HG03439 (cell line): ENCODE data around the gene RASGRP2.

Source experiments
- ATAC-seq: cut with Tn5 transposase; IDR thresholded peaks from one replicate; pipeline ENCODE4 v1.9.1; 2021; ENCODE audit warnings: mild to moderate bottlenecking, moderate library complexity; ENCODE audit not compliant: unreplicated experiment

Gene RASGRP2

GRCh38 chr11:64757549-64758329 is 13.8 kb upstream of the RASGRP2 start:
- no peak for ATAC-seq

DNA sequence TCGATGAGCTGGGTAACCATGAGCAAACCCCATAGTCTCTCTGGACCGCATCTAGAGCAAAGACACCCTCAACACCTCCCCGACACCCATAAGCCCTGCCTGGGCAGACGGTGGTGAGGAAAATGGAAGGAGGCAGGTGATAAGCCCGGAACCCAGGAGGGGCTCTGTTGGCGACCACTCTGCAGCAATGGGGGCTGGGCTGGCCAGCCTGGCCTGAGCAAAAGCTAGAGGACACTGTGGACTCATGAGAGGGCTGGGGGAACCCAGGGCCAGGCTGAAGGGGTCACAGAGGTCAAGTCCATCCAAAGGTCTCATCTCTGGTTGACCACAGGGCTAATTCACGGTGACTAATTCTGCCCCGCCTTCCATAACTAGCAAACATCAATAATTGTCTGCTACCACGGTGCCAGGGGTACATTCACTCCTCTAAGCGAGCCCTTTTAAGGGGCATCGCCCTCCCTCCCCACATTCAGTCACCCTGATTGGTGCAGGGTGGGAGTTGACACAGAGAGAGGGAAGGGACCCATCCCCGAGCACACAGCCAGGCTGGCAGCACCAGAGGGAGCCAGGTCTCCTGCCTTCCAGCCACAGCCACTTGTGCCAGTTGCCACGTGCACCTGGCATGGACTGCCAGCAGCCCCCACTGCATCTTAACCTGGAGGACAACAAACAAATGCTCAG is 11.9 kb upstream of the RASGRP2 start:
- ATAC-seq: no peak

GRCh38 chr11:64754919-64755662 is 11.1 kb upstream of the RASGRP2 start:
- no peak for ATAC-seq

DNA sequence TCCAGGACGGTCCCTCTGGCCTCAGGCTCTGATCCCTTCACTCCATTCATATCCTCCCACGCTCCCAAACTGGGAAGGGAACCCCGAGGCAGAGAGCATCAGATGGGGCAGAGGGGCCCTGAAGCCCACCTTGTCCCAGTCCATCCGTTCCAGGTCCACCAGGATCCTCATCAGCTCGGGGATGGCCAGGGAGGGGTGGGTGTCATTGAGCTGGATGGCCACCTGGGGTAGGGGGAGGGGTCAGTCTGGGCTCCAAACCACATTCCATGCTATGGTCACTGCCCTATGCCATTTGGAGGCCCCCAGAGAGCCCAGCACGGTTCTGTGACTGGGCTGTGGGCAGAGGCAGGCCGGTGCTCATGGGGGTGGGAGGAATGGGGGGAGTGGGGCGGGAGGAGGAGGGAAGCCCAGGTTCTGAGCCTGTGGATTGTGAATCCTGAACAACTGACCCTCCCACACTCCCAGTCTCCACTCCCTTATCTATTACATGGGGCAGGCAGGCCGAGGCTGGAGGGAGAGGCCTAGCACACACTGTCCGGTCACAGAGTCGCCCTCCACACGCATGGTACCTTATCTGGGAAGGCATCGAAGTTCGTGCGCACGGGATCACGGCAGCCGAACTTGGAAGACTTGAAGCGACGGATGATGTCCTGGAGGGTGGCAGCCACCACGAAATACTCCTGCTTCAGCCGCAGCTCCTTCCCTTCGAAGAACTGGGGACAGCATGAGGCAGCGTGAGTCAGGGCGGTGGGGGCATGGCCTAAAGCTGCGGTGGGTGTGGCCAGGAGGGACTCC is 10.4 kb upstream of the RASGRP2 start:
- no peak for ATAC-seq

DNA sequence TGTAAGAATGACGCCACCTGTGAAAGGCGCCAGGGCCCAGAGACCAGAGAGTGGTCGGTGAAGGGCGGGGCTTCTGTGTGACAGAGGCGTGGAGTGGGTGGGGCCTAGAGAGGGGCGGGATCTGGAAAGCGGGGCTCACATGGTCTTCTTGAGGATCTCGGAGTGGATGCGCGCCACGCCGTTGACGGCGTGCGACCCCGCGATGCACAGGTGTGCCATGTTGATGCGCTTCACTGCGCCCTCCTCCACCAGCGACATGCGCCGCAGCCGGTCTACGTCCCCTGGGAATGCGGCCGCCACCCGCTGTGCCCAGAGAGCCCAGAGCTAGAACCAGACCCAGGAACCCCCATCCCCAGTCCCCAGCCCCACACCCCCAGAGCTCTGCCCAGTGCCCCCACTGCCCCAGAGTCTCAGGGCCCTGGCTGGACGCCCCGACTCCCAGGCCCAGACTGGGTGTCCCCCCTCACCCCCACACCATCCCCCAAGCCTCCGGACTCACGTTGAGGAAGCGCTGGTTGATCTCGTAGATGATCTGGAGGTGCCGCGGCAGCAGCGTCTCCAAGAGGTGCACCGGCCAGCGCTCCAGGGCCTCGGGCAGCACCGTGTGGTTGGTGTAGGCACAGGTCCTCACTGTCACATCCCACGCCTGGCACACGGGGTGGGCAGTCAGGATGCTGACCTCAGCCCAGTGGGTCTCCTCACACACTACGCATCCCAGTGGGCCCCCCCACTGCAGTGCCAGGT is 9.6 kb upstream of the RASGRP2 start:
- no peak for ATAC-seq

DNA sequence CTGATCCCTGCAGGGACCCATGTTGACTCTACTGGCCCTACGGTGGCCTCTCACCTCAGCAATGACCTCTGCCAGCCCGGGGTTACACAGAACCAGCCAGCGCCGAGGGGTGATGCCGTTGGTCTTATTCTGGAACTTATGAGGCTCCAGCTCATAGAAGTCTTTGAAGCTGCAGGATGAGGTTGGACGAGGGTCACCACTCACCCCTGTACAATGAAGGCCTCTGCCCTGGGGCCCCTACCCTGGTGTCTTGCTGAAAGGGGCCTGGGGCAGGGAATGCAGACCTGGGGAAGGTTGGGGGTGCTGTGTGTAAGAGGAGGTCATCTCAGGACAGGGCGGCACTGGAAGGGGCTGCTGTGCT is 9.1 kb upstream of the RASGRP2 start:
- ATAC-seq: no peak

DNA sequence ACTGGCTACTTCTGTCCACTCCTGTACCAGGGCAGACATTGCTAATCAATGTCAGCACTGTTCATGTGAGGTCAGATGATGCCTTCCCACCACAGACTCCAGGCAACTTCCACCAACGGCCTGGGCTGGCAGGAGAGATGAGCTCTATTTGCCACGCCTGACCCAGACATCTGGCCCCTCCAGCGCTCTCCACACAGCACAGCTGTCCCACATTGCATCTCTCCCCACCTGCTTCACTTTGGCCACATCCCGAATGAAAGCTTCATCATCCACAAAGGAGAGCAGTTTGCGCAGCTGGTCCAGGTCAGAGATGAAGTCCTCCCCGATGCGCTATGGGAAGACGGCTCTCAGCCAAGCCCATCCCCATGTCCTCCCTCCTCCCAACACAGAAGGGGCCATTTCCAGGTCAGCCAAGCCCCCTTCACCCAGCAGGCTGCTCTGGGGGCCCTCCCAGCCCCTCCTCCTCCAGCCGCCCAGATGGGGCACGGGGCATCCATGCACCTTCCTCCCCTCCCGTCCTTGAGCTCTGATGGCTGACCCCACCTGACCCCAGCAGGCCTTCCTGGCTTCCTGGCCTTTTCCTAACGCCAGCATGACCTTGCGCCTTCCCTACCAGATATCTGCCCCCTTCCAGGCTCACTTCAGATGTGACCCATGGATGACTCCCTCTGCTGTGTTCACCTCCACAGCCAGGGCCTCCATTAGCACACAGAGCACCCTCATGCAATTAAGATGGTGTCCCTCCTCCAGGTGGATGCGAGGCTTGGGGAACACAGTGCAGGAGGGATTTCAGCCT is 8.4 kb upstream of the RASGRP2 start:
- ATAC-seq: no peak

DNA sequence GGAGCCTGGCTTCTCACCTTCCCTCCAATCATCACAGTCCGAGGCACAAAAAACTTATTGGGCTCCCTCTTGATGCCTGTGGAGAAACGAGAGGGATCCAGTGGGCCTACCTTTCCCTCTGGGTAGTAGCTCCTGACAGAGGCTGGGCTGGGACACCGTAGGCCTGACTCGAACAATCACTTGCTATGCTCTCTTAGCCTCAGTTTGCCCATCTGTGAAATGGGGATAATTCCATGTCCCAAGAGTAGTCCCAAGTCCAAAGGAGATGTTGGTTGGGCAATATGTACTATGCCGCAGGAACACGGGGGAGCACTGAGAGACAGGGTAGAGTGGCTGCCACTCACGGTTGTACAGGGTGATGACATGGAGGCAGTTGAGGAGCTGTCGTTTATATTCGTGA is 7.6 kb upstream of the RASGRP2 start:
- ATAC-seq: no peak

DNA sequence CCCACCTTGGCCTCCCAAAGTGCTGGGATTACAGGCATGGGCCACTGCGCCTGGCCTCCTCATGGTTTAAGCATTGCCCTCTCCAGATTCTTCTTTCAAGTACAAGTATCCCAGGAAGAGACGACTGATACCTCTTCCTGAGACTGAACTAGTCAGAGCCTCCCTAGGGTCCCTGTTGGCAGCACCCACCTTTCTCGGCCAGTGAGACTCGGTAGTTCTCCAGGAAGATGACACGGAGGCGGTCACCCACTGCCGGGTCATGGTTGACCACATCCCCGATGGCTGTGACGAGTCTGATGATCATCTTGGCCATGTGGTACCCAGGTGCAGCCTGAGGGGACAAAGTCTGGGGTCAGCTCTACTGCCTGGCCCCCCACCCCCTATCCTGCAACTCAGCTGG is 7.2 kb upstream of the RASGRP2 start:
- no peak for ATAC-seq

- ATAC-seq: no peak
Observed at GRCh38 chr11:64750361-64751054, 6.6 kb upstream of the RASGRP2 start.

DNA sequence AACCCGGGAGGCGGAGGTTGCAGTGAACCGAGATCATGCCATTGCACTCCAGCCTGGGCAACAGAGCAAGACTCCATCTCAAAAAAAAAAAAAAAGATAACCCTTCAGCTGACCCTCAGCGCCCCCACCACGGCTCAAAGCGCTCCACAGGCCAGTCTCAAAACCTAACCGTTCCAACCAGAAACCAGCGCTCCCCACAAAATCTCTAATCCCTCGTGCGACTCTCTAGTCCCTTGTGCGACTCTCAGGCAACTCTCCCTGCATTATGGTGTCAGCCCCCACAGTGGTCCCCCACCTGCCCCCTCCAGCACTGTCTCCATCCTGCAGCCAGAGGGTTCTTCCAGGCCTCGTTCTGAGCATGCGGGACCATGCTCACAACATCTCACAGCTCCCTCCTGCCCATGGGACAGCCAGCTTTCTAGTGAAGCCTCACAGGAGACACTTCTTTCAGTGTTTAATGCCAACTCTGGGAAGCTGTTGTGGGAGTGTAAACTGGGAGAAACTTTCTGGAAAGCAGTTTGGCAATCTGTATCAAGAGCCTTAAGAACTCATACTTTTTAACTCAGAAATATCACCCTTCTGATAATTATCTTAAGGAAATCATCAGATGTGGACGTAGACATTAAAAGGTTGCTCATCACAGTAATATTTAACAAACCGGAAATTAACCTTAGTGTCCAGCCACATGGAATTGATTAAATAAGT is 4.2 kb upstream of the RASGRP2 start:
- ATAC-seq: no peak

- no peak for ATAC-seq
Observed at GRCh38 chr11:64746486-64746885, 2.5 kb upstream of the RASGRP2 start.

DNA sequence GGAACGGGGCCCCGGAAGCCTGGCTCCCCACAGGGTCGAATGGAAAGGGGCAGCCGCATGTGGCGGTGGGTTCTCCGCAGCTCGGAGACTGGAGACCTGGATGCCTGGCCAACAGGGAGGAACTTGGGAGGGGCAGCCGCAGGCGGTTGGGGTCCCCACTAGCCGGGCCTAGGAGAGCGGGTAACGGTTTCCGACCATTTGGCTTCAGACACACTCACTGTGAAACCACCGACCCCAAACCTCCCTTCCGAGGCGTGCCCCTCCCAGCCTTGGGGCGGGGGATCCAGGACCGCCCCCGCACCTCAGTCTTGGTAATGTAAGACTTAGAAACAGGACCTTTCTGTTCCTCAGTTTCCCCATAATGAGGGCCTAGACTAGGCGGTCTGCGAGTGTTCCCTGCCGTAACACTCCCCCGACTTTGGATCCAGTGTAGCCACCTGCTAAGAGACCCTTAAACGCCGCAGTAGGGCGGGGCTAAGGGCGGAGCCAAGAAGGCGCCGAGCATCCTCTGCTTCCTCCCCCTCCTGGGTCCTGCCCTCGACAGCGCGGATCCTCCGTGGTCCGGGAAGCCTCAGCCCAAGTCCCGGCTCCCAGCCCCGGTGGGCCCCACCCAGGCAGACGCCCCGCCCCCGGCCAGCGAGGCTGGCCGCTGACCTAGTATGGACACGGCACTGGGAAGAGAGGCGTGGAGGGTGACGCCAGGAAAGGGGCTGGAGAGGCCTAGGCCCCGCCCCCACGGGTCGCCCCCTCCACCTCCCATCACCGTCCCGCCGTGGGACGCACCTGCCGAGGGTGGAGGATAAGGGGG is 1.8 kb upstream of the RASGRP2 start:
- ATAC-seq: no peak

DNA sequence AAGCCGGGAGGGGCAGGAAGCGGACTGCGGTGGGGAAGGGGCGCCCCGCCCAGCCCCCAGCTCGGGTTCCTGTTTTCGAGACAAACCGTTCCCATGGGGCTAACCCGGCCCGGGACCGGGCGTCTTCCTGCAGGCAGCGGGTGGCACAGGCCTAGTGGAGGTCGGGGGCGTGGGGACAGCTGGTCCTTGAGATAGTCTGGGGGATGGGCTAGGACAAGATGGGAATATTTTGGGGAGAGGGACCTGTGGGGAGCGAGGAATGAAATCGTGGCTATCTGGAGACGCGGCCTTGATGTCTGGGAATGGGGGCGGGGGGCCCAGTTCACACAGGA is 1.2 kb upstream of the RASGRP2 start:
- no peak for ATAC-seq

DNA sequence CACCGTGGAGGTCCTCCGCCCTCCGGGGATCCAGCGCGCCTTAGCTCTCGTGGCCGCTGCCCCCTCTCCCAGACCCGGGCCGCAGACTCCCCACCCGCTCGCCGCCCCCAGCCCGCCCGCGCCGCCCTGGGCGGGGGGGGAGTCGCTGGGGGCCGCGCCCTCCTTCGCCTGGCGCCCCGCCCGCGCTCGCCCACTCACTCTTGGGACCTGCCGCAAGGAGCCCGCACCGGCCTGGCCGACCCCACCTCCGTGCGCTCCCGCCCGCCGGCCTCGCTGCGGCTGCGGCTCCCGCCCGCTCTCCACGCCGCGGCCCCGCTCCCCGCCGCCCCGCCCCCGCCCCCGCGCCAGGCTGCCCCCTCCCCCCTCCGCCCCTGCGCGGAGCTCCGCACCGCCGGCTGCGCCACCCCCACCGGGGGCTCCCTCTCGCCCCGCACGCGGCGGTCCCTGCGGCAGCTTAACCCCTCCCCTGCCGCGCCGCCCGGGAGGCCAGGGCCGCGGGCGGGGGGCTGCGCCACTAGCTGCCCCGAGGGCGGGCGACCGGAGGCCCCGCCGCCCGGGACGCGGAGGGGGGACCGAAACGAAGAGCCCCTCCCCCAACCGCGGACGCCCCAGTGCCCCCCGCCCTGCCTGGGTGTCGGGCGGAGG is 724 bp upstream of the RASGRP2 start:
- no peak for ATAC-seq

GRCh38 chr11:64742889-64743590 is 902 bp downstream of the RASGRP2 start:
- no peak for ATAC-seq
